ENCODE results near the gene NOL3. TPM values are rescaled to one million over a fixed set of nuclear protein-coding genes. Genes with fewer than 3 reads are reported as not detected.

The NOL3 gene
- 80.2 to 102 TPM (median 97.0 TPM) in 5 replicates for total RNA-seq (2022; extraction: Qiagen RNA extraction)

GRCh38 chr16:67170168-67170948 is at the start of gene NOL3:
Gene NOL3 (plus strand): TSS chr16:67170538.

DNA sequence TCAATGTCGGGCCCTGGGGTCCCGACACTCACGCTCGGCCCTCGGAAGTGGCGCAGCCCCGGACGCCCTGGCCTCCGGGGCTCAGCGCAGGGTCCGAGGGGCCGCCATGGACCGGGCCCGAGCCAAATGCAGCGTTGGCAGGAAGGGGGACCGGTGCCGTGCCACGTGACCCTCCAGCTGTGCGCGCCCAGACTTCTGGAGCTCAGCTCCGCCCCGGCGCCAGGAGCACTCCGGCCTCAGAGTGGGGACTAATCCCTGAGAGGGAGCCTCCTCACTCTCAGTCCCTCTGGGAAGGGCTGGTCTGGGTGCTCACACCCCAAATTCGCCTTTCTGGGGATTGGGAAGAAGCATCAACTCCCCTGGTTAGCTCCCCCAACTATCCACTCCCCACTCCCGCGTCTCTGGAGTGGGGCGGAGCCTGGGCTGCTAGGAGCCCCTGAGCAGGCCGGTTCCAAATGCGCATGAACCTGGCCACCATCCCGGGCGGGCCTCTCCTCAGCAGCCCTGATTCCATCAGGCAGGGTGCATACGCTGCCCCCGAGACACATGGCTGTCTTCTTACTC is 19.4 kb upstream of the NOL3 start, which contains the start of gene B3GNT9:
Gene B3GNT9 (minus strand): TSS at position 166 of the 564 bp plus-strand sequence. CDS start 513 bp downstream, outside the sequence.

GRCh38 chr16:67164599-67165061 is 5.7 kb upstream of the NOL3 start, which contains the start of gene HSF4:
Gene HSF4 (plus strand): TSS chr16:67164745. CDS start chr16:67164812, 67 bp downstream.

DNA sequence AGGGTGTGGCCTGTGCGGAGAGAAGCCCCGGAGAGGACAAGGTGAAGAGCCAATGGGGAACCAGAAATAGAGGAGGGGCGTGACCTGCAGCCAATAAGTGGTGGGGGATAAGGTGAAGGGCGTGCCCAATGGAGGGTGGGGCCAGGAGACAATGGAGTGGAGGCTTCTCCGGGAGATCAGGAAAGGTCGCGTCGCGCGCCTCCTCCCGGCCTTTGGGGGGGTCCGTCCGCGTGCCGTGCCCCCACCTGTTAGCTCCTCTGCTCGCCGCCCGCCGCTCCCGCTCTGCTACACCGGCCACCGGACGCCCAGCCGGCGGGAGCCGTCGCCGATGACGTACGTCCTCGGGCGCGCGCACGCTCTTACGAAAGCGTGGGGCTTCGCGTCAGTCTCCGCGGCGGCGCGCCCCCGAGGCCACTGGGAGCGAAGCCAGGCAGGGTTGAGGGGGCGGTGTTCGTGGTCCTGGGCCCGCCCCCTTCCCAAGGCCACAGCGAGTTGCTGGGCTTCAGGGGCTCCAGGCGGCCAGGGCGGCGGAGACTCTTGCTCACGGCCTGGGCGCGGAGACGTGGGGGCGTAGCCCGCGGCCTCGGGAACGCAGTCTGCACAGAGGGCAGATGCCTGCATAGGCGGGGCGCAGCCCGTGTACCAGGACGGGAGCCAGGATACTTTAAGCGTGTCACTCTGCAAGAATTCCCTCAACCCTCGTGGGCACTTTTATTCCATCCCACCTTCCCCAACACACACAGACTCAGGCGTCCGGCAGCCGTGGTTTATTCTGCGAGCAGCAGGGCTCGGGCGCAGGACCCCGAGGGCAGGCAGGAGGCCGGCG is 13.5 kb downstream of the NOL3 start, which contains the start of gene MATCAP1:
Gene MATCAP1 (minus strand): TSS at position 337 of the 826 bp plus-strand sequence. CDS start 3,353 bp downstream, outside the sequence.

GRCh38 chr16:67190041-67190440 is 19.7 kb downstream of the NOL3 start, which contains the start of gene EXOC3L1:
Gene EXOC3L1 (minus strand): TSS chr16:67190136. CDS start chr16:67189676, 460 bp downstream.

DNA sequence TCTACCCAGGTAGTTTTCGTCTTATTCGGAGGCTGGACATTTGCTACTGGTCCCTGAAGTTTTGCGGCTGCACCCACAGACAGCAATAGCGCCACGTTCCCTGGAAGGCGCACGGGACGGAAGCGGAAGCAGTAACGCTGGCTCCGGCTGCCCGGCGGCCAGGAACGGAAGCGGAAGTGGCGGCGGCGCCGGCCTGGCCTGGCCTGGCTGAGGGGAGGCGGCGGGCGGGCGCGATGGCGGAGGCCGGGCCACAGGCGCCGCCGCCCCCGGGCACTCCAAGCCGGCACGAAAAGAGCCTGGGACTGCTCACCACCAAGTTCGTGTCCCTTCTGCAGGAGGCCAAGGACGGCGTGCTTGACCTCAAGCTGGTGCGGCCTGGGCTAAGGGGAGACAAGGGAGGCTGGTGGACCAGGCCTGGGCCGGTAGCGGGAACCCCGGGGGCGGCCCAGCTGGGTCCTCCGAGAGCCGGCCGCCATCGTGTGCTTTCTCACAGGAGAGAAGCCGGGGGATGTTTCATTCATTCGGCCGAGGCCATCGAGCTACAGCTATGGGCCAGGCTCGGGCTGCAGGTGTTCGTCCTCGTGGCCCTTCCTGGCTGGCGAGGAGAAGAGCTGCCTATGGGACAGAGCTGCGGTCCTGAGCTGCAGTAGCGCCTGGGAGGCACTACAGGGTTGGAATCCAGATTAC is 21.8 kb downstream of the NOL3 start, which contains the start of gene E2F4:
Gene E2F4 (plus strand): TSS at position 161 of the 687 bp plus-strand sequence. CDS start 73 bp downstream, at position 234.

DNA sequence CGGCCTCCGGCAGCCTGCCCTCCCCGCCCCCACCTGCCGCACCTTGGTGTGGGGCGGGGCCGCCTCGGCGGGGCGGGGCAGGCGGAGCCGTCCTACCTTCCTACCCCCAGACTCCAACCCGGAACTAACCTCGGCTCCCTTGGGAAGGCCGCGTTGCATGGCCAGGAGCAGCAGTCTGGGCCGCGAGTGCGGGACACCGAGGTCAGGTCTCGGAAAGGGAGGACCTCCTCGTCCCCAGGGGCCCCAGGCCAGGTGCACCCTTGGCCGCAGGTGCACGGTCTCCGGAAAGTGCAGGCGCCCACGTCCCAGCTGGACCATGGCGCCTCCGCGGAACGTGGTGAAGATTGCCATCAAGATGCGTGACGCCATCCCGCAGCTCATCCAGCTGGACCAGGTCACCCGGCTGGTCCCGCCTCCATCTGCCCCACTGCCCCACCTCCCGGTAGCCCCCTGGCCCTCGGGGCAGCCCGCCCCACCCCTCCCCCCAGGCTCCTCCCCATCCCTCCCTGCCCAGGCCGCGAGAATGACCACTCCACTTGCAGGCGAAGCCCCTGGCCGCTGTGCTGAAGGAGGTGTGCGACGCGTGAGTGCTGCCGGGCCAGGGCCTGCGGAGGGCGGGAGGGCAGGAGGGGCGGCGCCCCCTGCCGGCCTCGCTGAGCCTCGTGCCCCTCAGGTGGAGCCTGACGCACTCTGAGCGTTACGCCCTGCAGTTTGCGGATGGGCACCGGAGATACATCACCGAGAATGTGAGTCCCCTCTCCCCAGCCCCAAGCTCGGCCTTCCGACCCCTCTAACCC is 28.9 kb downstream of the NOL3 start, which contains the start of gene ELMO3:
Gene ELMO3 (plus strand): TSS at position 121 of the 797 bp plus-strand sequence. CDS start 196 bp downstream, at position 317.

Other genes starting within 250 kb of the NOL3 start
- gene RRAD, start 245.0 kb upstream of the NOL3 start, total RNA-seq (2022; extraction: Qiagen RNA extraction): 39.6 to 64.4 TPM (median 54.9 TPM) in 5 replicates
- gene CIAO2B, start 236.1 kb upstream of the NOL3 start, total RNA-seq (2022; extraction: Qiagen RNA extraction): 127 to 194 TPM (median 183 TPM) in 5 replicates
- gene CES2, start 235.0 kb upstream of the NOL3 start, total RNA-seq (2022; extraction: Qiagen RNA extraction): 32.6 to 40.2 TPM (median 35.1 TPM) in 5 replicates
- gene CES3, start 209.3 kb upstream of the NOL3 start, total RNA-seq (2022; extraction: Qiagen RNA extraction): 2.0 to 2.5 TPM (median 2.5 TPM) in 5 replicates
- 3.4 to 4.1 TPM (median 3.7 TPM) in 5 replicates for gene CES4A, start 181.9 kb upstream of the NOL3 start, total RNA-seq (2022; extraction: Qiagen RNA extraction)
- gene CBFB, start 141.4 kb upstream of the NOL3 start, total RNA-seq (2022; extraction: Qiagen RNA extraction): 49.9 to 68.7 TPM (median 52.8 TPM) in 5 replicates
- 24.9 to 28.4 TPM (median 25.6 TPM) in 5 replicates for gene PHAF1, start 60.6 kb upstream of the NOL3 start, total RNA-seq (2022; extraction: Qiagen RNA extraction)
- 7.0 to 9.5 TPM (median 8.9 TPM) in 5 replicates for gene B3GNT9, start 19.5 kb upstream of the NOL3 start, total RNA-seq (2022; extraction: Qiagen RNA extraction)
- 15.1 to 22.9 TPM (median 21.6 TPM) in 5 replicates for gene TRADD, start 10.6 kb upstream of the NOL3 start, total RNA-seq (2022; extraction: Qiagen RNA extraction)
- gene FBXL8, start 10.6 kb upstream of the NOL3 start, total RNA-seq (2022; extraction: Qiagen RNA extraction): 6.3 to 9.6 TPM (median 8.4 TPM) in 5 replicates
- gene HSF4, start 5.8 kb upstream of the NOL3 start, total RNA-seq (2022; extraction: Qiagen RNA extraction): 13.1 to 17.8 TPM (median 14.8 TPM) in 5 replicates
- gene MATCAP1, start 13.4 kb downstream of the NOL3 start, total RNA-seq (2022; extraction: Qiagen RNA extraction): 5.5 to 9.0 TPM (median 6.2 TPM) in 5 replicates
- 0.06 to 0.25 TPM (median 0.17 TPM) in 5 replicates for gene EXOC3L1, start 19.6 kb downstream of the NOL3 start, total RNA-seq (2022; extraction: Qiagen RNA extraction)
- gene E2F4, start 21.6 kb downstream of the NOL3 start, total RNA-seq (2022; extraction: Qiagen RNA extraction): 92.3 to 103 TPM (median 99.1 TPM) in 5 replicates
- 0.76 to 1.3 TPM (median 1.2 TPM) in 5 replicates for gene ELMO3, start 28.6 kb downstream of the NOL3 start, total RNA-seq (2022; extraction: Qiagen RNA extraction)
- gene TMEM208, start 56.6 kb downstream of the NOL3 start, total RNA-seq (2022; extraction: Qiagen RNA extraction): 84.1 to 104 TPM (median 91.8 TPM) in 5 replicates
- gene FHOD1, start 76.9 kb downstream of the NOL3 start, total RNA-seq (2022; extraction: Qiagen RNA extraction): 41.9 to 59.6 TPM (median 54.0 TPM) in 5 replicates
- 1.2 to 1.9 TPM (median 1.5 TPM) in 5 replicates for gene SLC9A5, start 78.4 kb downstream of the NOL3 start, total RNA-seq (2022; extraction: Qiagen RNA extraction)
- 12.7 to 16.0 TPM (median 15.3 TPM) in 5 replicates for gene PLEKHG4, start 109.0 kb downstream of the NOL3 start, total RNA-seq (2022; extraction: Qiagen RNA extraction)
- 0.21 to 0.53 TPM (median 0.39 TPM) in 5 replicates for gene KCTD19, start 156.2 kb downstream of the NOL3 start, total RNA-seq (2022; extraction: Qiagen RNA extraction)
- gene LRRC36, start 156.3 kb downstream of the NOL3 start, total RNA-seq (2022; extraction: Qiagen RNA extraction): 0.06 to 0.17 TPM in 2 of 5 replicates, not detected in the others
- gene TPPP3, start 223.0 kb downstream of the NOL3 start, total RNA-seq (2022; extraction: Qiagen RNA extraction): 9.5 to 13.9 TPM (median 13.7 TPM) in 5 replicates
- gene ZDHHC1, start 245.9 kb downstream of the NOL3 start, total RNA-seq (2022; extraction: Qiagen RNA extraction): 5.4 to 6.9 TPM (median 6.8 TPM) in 5 replicates